Glutamatergic neuron (in vitro differentiated cells): Measurements from ENCODE around the gene NR1I2. TPM values are rescaled to one million over a fixed set of nuclear protein-coding genes. Genes with fewer than 3 reads are reported as not detected.

ENCODE experiments used
- DNase-seq: peaks from one replicate; pipeline ENCODE4 v3.0.0; 2022
- H3K27ac Mint-ChIP-seq: one replicate; pipeline ENCODE4 v1.8.0; 2020; ENCODE audit warnings: mild to moderate bottlenecking, mixed read lengths, inconsistent platforms; ENCODE audit not compliant: unreplicated experiment
- H3K27me3 Mint-ChIP-seq: one replicate; pipeline ENCODE4 v1.8.0; 2020; ENCODE audit warnings: mild to moderate bottlenecking, moderate library complexity, mixed read lengths, inconsistent platforms; ENCODE audit not compliant: unreplicated experiment
- H3K36me3 Mint-ChIP-seq: one replicate; pipeline ENCODE4 v1.8.0; 2020; ENCODE audit warnings: mild to moderate bottlenecking, mixed read lengths, inconsistent platforms; ENCODE audit not compliant: unreplicated experiment
- H3K4me1 Mint-ChIP-seq: one replicate; pipeline ENCODE4 v1.8.0; 2020; ENCODE audit warnings: mild to moderate bottlenecking, low read depth, mixed read lengths, inconsistent platforms; ENCODE audit not compliant: unreplicated experiment
- H3K4me3 Mint-ChIP-seq: one replicate; pipeline ENCODE4 v1.8.0; 2020; ENCODE audit warnings: mild to moderate bottlenecking, mixed read lengths, inconsistent platforms; ENCODE audit not compliant: unreplicated experiment
- H3K9me3 Mint-ChIP-seq: one replicate; pipeline ENCODE4 v1.8.0; 2020; ENCODE audit warnings: mild to moderate bottlenecking, moderate library complexity, mixed read lengths, inconsistent platforms; ENCODE audit not compliant: unreplicated experiment
- CTCF ChIP-seq: fragments of 200-600 bp; sonication (generic); IDR thresholded peaks from one replicate; pipeline ENCODE4 v1.5.0; 2021; ENCODE audit not compliant: partially characterized antibody, unreplicated experiment
- total RNA-seq: library from RNA; stranded (reverse); fragmentation: NEBNext Ultra II Directional; extraction: Animal tissue kit (Norgen Biotek cat#: 25700); gene quantifications from one replicate; pipeline ENCODE4 v1.2.1, GENCODE V29; 2021; ENCODE audit not compliant: unreplicated experiment

NR1I2 gene
- total RNA-seq, 1 donor from 2014 or later: not detected

GRCh38 chr3:119815716-119816115 is 33.8 kb downstream of the NR1I2 start:
- TF ChIP-seq CTCF: no peak
- Mint-ChIP-seq H3K27me3 (peaks cover 13% of the 10 kb centered on the region), H3K4me1 (peaks cover 4% of the 10 kb centered on the region), H3K4me3 (no peak overlapping the region), H3K27ac (no peak overlapping the region), H3K36me3 (no peaks in the 10 kb centered on the region), H3K9me3 (peaks cover 3% of the 10 kb centered on the region)
- DNase-seq: no peak

GRCh38 chr3:119817071-119817470 is 35.2 kb downstream of the NR1I2 start:
- Mint-ChIP-seq H3K36me3 (no peaks in the 10 kb centered on the region), H3K9me3 (peaks cover 2% of the 10 kb centered on the region), H3K4me3 (no peak overlapping the region), H3K4me1 (peaks cover 8% of the 10 kb centered on the region), H3K27ac (no peak overlapping the region), H3K27me3 (peaks cover 12% of the 10 kb centered on the region)
- no peak for TF ChIP-seq CTCF
- DNase-seq: no peak

GRCh38 chr3:119817583-119818363 is 35.9 kb downstream of the NR1I2 start:
- no peak for DNase-seq
- H3K4me1 Mint-ChIP-seq: peaks cover 8% of the 10 kb centered on the region
- no peaks in the 10 kb centered on the region for H3K9me3 Mint-ChIP-seq
- no peak for TF ChIP-seq CTCF
- peaks cover 12% of the 10 kb centered on the region for H3K27me3 Mint-ChIP-seq
- H3K36me3 Mint-ChIP-seq: no peaks in the 10 kb centered on the region
- peak overlapping the region; percentile 43 for H3K4me3 Mint-ChIP-seq
- H3K27ac Mint-ChIP-seq: peak overlapping the region; percentile 65

GRCh38 chr3:119818937-119819336 is 37.0 kb downstream of the NR1I2 start:
- no peak overlapping the region for H3K27ac Mint-ChIP-seq

More at GRCh38 chr3:119818937-119819336, 37.0 kb downstream of the NR1I2 start:
- DNase-seq: no peak
- H3K4me1 Mint-ChIP-seq: peaks cover 13% of the 10 kb centered on the region
- no peak overlapping the region for H3K4me3 Mint-ChIP-seq
- no peak for TF ChIP-seq CTCF
- H3K36me3 Mint-ChIP-seq: no peaks in the 10 kb centered on the region
- H3K9me3 Mint-ChIP-seq: no peaks in the 10 kb centered on the region
- peaks cover 10% of the 10 kb centered on the region for H3K27me3 Mint-ChIP-seq
